Measurements from ENCODE around the gene FH. TPM values are rescaled to one million over a fixed set of nuclear protein-coding genes. Genes with fewer than 3 reads are reported as not detected.

FH gene
- total RNA-seq (2022; extraction: Qiagen RNA extraction; ENCODE audit: low read depth): 83.2 to 100.0 TPM (median 88.9 TPM) in 5 replicates

GRCh38 chr1:241519308-241520079, at the start of gene FH:
TSS of gene FH (minus strand) at chr1:241519755. CDS start at chr1:241519722, 33 bp downstream.

GRCh38 chr1:241532162-241532531, 12.6 kb upstream of the FH start, which contains the start of gene KMO:
TSS of gene KMO (plus strand) at chr1:241532378. CDS start at chr1:241532445, 67 bp downstream.

Other genes with a start within 250 kb of the FH start
- not detected in 5 replicates for gene RGS7, start 162.6 kb downstream of the FH start, total RNA-seq (2022; extraction: Qiagen RNA extraction; ENCODE audit: low read depth)
- gene KMO, start 12.6 kb upstream of the FH start, total RNA-seq (2022; extraction: Qiagen RNA extraction; ENCODE audit: low read depth): 0.46 to 2.0 TPM (median 1.5 TPM) in 5 replicates
- 4.8 to 10.1 TPM (median 8.2 TPM) in 5 replicates for gene CHML, start 120.6 kb upstream of the FH start, total RNA-seq (2022; extraction: Qiagen RNA extraction; ENCODE audit: low read depth)
- gene OPN3, start 120.6 kb upstream of the FH start, total RNA-seq (2022; extraction: Qiagen RNA extraction; ENCODE audit: low read depth): 48.1 to 67.7 TPM (median 65.5 TPM) in 5 replicates
- gene WDR64, start 132.5 kb upstream of the FH start, total RNA-seq (2022; extraction: Qiagen RNA extraction; ENCODE audit: low read depth): not detected in 5 replicates

Measured in A549 treated with ZK216348 at 1 μM for 4 hours (cell line).